ENCODE data around the gene BICD2.

Gene BICD2

GRCh38 chr9:92760494-92760893 is 4.1 kb downstream of the BICD2 start:
- ATAC-seq = no peak
- TF ChIP-seq GLIS3 (CRISPR knock-in tag; IDR thresholded peaks at IDR 0.05) (no peak), CSDC2 (CRISPR knock-in tag; IDR thresholded peaks at IDR 0.05) (no peak), PATZ1 (CRISPR knock-in tag; IDR thresholded peaks at IDR 0.05; ENCODE audit: borderline replicate concordance) (no peak), CREB5 (CRISPR knock-in tag; IDR thresholded peaks at IDR 0.05; ENCODE audit: low read depth) (no peak), TSHZ2 (CRISPR knock-in tag; IDR thresholded peaks at IDR 0.05) (no peak), CSRNP3 (CRISPR knock-in tag; IDR thresholded peaks at IDR 0.05) (no peak)

GRCh38 chr9:92760070-92760469 is 4.6 kb downstream of the BICD2 start:
- TF ChIP-seq OSR1 (CRISPR knock-in tag; IDR thresholded peaks at IDR 0.05) = no peak
- TF ChIP-seq ZNF70 (CRISPR knock-in tag; IDR thresholded peaks at IDR 0.05) = no peak
- TF ChIP-seq ZFP30 (CRISPR knock-in tag; IDR thresholded peaks at IDR 0.05) = no peak
- no peak for TF ChIP-seq ISL1 (CRISPR knock-in tag; IDR thresholded peaks at IDR 0.05)
- TF ChIP-seq ZFP3 (CRISPR knock-in tag; IDR thresholded peaks at IDR 0.05) = no peak
- TF ChIP-seq ARNTL (CRISPR knock-in tag; IDR thresholded peaks at IDR 0.05; ENCODE audit: borderline replicate concordance, low read depth) = no peak
- no peak for TF ChIP-seq GLIS3 (CRISPR knock-in tag; IDR thresholded peaks at IDR 0.05)
- TF ChIP-seq POU6F1 (CRISPR knock-in tag; IDR thresholded peaks at IDR 0.05; ENCODE audit: borderline replicate concordance, low read depth) = no peak
- TF ChIP-seq TSHZ2 (CRISPR knock-in tag; IDR thresholded peaks at IDR 0.05) = no peak
- no peak for TF ChIP-seq CREB5 (CRISPR knock-in tag; IDR thresholded peaks at IDR 0.05; ENCODE audit: low read depth)
- TF ChIP-seq TOX (CRISPR knock-in tag; IDR thresholded peaks at IDR 0.05; ENCODE audit: borderline replicate concordance) = no peak
- no peak for ATAC-seq

- no peak for ATAC-seq
- TF ChIP-seq ZNF70 (CRISPR knock-in tag; IDR thresholded peaks at IDR 0.05) (no peak), ZFP30 (CRISPR knock-in tag; IDR thresholded peaks at IDR 0.05) (no peak), ISL1 (CRISPR knock-in tag; IDR thresholded peaks at IDR 0.05) (no peak), RARB (CRISPR knock-in tag; IDR thresholded peaks at IDR 0.05) (no peak), SNAI2 (CRISPR knock-in tag; IDR thresholded peaks at IDR 0.05) (no peak), TOX (CRISPR knock-in tag; IDR thresholded peaks at IDR 0.05; ENCODE audit: borderline replicate concordance) (no peak), CREB5 (CRISPR knock-in tag; IDR thresholded peaks at IDR 0.05; ENCODE audit: low read depth) (no peak), PATZ1 (CRISPR knock-in tag; IDR thresholded peaks at IDR 0.05; ENCODE audit: borderline replicate concordance) (no peak), GLIS3 (CRISPR knock-in tag; IDR thresholded peaks at IDR 0.05) (no peak), ZC3H10 (CRISPR knock-in tag; IDR thresholded peaks at IDR 0.05) (no peak), CSRNP3 (CRISPR knock-in tag; IDR thresholded peaks at IDR 0.05) (no peak), ZFP3 (CRISPR knock-in tag; IDR thresholded peaks at IDR 0.05) (no peak)
These were observed 5.2 kb downstream of the BICD2 start for GRCh38 chr9:92759446-92759845.

Data from SK-N-SH treated with all-trans-retinoic acid at 6 μM for 48 hours (cell line).